H1 (cell line): Measurements from ENCODE around the gene RAB2B. TPM values are rescaled to one million over a fixed set of nuclear protein-coding genes. Genes with fewer than 3 reads are reported as not detected.

ENCODE experiments used
- EGR1 ChIP-seq: IDR thresholded peaks from 2 replicates; pipeline ENCODE4 v1.6.1; 2011; ENCODE audit warnings: low read depth, low read length, borderline replicate concordance
- KDM1A ChIP-seq: fragments of 200-600, 300-600 bp; sonication (generic); IDR thresholded peaks from 2 replicates; pipeline ENCODE4 v1.7.1; 2016; ENCODE audit warnings: mild to moderate bottlenecking, low read length, borderline replicate concordance
- KDM5A ChIP-seq: fragments of 200-600 bp; IDR thresholded peaks from 2 replicates; pipeline ENCODE4 v1.7.1; 2012; ENCODE audit warnings: mild to moderate bottlenecking, low read length, inconsistent platforms, mixed read lengths
- RBBP5 ChIP-seq: IDR thresholded peaks from 2 replicates; pipeline ENCODE4 v1.7.1; 2012; ENCODE audit warnings: low read depth, mild to moderate bottlenecking, inconsistent platforms, low read length, moderate library complexity, borderline replicate concordance
- polyA plus RNA-seq, 7 experiments: library from polyadenylated mRNA; depleted of rRNA in 3 of 7; stranded (reverse) in 5 of 7; unstranded in 2 of 7; fragments of >200 nt in 5 of 7; fragments of 200-250 nt in 2 of 7; gene quantifications; 1 replicate in 5 of 7; 2 replicates in 1 of 7; 4 replicates in 1 of 7; pipeline versions ENCODE4 v1.2.1 to v1.2.3, GENCODE V29; 2011 to 2013; ENCODE audit warnings: missing spikeins in 2 of 7, mixed read lengths in 2 of 7
- total RNA-seq: library from RNA; stranded (reverse); fragmentation: NEBNext Ultra II Directional; extraction: Animal tissue kit (Norgen Biotek cat#: 25700); gene quantifications from 2 replicates; pipeline ENCODE4 v1.2.1, GENCODE V29; 2021

The RAB2B gene
- total and polyA plus RNA-seq, 2 of the 8 experiments (the other 6 are each of a cell fraction or from before 2014, with no cell fraction given): 23.4 to 26.1 TPM

DNA sequence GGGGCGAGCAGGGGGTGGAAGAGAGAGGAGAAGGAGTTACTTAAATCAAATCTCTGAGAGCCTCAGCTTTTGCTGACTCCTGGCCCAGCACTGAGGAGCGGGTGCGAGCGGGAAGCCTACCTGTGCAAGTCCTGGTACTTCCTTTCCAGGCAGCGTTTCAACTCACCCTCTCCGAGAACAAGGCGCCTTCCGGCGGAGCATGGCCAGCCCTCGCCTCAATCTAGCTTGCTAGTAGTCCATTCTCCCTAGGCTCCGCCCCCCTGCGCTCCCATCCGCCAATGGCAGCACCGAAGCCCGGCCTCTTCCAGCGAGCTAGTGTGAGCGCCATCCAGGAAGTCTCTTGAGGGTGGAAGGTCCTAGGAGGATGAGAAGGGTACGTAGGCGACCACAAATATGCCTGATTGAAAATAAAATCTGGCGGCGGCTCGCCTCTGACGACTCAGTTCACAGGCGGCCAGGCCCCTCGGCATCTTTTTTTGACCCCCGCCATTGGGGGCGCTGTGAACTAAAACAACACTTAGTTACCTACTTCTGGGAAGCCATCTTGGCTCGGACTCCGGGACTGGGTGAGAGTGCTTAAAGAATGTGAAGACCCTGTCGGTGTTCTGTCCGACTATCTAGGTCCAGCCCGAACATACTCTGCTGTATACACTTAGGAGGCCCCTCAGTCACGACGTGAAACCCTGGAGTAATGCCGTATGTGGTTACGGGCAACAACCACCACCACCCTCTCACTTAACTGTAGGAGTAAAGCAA is 20.7 kb downstream of the RAB2B start, which contains the start of gene CHD8 (continued):
- TF ChIP-seq KDM5A (no peak), RBBP5 (peak; percentile 81), KDM1A (no peak), EGR1 (no peak)
